Endometrial microvascular endothelial cells (primary cell): ENCODE measurements around the gene MFSD11. TPM values are rescaled to one million over a fixed set of nuclear protein-coding genes. Genes with fewer than 3 reads are reported as not detected.
"Not testable (repeated sequence)": the region's sequence is repeated elsewhere in the genome, so short reads cannot be mapped to it uniquely, and the experiment has no call there.

Experiments
- in situ Hi-C: cut with HindIII; loops from 2 replicates; pipeline ENCODE4 v1.10.0; 2017; ENCODE audit warnings: low sequenced_read_pairs, low pct_unique_long_range_greater_than_20kb; ENCODE audit errors: inconsistent ontology term
- total RNA-seq: library from RNA; depleted of rRNA; stranded (reverse); fragments of >200 nt; gene quantifications from one replicate; pipeline ENCODE4 v1.2.3, GENCODE V29; 2015; ENCODE audit errors: inconsistent ontology term

The MFSD11 gene
- total RNA-seq, 1 donor from 2014 or later: 44.9 TPM

DNA sequence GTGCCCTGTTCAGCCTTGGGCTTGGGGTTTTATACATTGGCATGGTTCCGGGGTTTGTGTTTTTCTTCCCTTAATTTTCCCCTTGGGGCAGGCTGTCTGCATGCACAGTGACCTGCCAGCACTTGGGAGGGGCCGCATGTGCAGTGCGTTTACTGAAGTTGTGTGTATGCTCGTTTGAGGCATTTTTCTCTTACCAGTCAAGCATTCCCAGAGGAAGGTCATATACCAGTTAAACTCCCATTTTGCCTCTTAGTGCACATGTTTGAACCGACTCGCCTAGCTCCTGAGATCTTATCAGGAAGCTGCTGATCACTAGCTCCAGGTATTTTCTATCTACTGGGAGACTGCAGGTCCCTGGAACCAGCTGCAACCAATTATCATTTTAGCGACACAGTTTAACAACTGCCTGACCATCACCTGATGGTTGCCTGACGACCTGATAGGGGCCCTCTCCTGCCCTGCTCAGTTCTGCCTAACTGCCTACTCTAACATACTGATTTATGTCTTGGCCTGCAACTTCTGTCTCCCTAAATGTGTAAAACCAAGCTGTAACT is 51.4 kb downstream of the MFSD11 start:
- in situ Hi-C loops: no loop called here

DNA sequence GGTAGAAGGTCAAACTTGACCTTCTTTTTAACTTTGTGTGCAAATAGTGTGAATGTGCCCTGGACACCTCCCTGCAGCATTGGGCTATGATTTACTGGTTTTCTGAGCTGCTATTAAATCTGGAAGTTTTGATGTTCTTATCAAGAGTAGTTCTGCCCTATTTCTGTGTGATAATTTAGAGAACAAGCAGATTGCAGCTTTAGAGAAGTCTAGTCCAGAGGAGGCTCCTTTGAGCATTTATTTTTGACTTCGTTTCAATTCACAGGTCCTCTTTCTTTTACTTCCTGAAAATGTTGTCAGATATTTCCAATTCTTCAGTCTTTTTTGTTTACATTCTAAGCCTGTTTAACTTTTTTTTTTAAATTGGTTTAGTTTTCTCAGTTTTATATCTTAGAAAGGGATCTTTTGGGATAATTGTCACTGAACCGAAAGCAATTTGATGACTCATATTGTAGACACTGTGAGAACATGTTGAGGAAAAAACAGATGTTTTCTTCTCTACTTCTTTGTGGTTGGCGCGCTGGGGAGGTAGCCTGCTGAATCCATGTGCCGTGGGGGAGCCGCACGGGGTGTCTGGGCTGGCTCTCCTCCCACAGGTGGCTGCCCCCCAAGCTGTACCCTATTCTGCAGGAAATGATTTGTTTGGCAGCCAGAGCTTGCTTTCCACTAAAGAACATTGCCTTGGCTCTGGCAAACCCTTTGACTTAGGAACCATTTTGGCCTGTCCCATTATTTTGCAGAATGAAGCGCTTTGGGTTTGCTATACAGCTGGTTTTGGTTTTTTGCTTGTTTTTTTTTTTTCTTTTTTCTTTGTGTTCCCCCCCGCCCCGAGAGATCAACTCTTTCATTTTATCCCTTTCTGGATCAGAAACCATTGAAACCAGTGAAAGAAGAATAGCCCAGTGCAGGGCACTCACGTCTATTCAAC is 53.4 kb downstream of the MFSD11 start:
- in situ Hi-C loops: no loop called here

DNA sequence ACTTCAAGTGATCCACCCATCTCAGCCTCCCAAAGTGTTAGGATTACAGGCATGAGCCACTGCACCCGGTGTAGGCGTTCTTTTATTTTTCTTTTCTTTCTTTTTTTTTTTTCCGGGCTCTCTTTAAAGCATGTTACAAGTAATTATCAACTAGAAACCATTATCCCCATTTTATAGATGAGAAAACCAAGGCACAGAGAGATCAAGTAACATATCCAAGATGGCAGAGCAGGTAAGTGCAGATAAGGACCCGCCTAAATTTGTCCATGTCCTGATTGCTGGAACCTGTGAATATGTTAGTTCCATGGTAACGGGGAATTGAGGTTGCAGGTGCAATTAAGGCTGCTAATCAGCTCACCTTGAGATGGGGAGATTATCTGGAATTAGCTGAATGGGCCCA is 54.4 kb downstream of the MFSD11 start:
- in situ Hi-C loops: no loop called here

GRCh38 chr17:76793775-76794174 is 55.9 kb downstream of the MFSD11 start:
- in situ Hi-C loops: no loop called here

DNA sequence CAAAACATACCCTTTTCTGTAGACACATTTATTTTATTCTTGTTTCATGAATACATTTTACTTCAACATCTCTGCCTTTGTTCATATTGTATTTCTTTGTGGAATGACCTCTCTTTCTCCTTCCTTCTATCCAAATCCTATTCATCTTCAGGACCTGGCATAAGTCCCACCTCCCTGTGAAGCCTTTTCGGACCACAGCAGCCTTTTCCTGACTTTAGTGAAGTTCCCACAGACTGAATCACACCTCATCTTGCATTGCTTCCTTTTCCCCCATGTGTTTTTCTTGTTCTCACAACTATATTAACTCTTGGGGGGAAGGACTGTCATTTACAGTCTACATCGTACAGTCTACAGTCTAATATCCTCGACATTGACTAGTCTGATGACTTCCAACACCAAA is 58.2 kb downstream of the MFSD11 start:
- in situ Hi-C loops: no loop called here

- in situ Hi-C loops: no loop called here
These were observed 59.4 kb downstream of the MFSD11 start for GRCh38 chr17:76797241-76797840.

DNA sequence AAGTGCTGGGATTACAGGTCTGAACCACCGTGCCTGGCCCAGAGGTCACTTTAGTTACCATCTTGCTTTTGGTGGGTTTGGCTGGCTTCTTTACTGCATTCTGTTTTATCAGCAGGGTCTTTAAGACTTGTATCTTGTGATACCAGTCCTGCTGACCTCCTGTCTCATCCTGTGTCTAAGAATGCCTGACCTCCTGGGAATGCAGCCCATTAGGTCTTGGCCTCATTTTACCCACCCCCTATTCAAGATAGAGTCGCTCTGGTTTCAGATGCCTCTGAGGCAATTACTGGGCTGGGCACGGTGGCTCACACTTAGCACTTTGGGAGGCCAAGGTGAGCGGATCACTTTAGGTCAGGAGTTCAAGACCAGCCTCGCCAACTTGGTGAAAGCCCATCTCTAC is 63.8 kb downstream of the MFSD11 start:
- in situ Hi-C loops: no loop called here

GRCh38 chr17:76805319-76805718 is 67.4 kb downstream of the MFSD11 start:
- in situ Hi-C loops: no loop called here

DNA sequence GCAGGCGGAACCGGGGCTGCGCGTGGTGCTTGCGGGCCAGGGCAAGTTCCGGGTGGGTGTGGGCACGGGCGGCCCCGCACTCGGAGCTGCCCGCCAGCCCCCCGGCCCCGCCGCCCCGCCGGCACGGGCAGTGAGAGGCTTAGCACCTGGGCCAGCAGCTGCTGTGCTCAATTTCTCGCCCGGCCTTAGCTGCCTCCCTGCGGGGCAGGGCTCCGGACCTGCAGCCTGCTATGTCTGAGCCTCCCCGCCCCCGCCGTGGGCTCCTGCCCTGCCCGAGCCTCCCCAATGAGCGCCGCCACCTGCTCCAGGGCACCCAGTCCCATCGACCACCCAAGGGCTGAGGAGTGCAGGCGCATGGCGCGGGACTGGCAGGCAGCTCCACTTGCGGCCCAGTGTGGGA is 68.2 kb downstream of the MFSD11 start:
- in situ Hi-C loops: not testable (repeated sequence)

- in situ Hi-C loops: not testable (repeated sequence)
These were observed 68.8 kb downstream of the MFSD11 start for GRCh38 chr17:76806767-76807166.

- in situ Hi-C loops: no loop called here
These were observed 70.4 kb downstream of the MFSD11 start for GRCh38 chr17:76808326-76808725.

GRCh38 chr17:76810956-76811355 is 73.0 kb downstream of the MFSD11 start:
- in situ Hi-C loops: no loop called here

GRCh38 chr17:76811834-76812233 is 73.9 kb downstream of the MFSD11 start:
- in situ Hi-C loops: no loop called here

DNA sequence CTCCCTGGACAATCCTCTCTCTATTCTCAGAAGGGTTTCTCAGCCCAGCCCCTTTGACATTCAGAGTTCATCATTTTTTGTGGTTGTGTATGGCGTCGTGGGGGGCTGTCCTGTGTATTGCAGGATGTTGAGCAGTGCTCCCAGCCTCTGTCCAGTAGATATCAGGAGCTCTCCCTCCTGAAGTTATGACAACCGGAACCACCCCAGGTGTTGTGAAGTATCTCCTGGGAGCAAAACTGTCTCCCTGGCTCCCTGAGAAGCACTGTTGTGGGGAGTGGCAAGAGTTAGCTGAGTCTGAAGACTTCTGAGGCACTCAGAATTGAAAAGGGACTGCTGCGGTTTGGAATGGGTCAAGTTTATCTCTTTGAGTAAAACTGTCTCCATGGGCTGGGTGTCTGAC is 74.3 kb downstream of the MFSD11 start:
- in situ Hi-C loops: no loop called here

GRCh38 chr17:76812968-76813367 is 75.0 kb downstream of the MFSD11 start:
- in situ Hi-C loops: no loop called here

- in situ Hi-C loops: not testable (repeated sequence)
These were observed 78.1 kb downstream of the MFSD11 start for GRCh38 chr17:76815907-76816589.

DNA sequence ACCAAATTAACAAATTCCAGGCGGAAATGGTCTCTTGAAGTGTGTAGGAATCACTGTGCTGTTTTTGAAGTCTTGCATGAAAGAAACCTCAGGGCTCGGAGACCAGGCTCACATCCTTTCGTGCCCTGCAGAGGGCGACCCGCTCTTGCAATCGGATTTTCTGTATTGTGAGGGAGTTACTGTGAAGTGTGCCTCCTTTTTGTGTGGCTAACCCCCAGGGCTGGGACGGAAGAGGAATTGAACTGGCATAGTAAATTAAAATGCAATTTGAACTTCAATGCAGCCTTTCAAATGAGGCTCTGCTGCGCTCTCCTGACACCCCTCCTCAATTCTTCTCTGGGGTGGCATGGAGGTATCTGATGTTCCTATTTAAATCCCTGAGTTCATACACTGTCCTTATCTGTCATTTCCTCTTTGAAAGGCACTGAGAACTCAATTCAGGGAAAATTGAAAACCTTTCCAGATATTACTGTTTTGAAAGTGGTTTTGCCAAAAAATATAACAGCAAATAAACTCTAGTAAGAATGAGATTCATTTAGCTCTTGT is 78.7 kb downstream of the MFSD11 start:
- in situ Hi-C loops: no loop called here

GRCh38 chr17:76820039-76820438 is 82.1 kb downstream of the MFSD11 start:
- in situ Hi-C loops: no loop called here

DNA sequence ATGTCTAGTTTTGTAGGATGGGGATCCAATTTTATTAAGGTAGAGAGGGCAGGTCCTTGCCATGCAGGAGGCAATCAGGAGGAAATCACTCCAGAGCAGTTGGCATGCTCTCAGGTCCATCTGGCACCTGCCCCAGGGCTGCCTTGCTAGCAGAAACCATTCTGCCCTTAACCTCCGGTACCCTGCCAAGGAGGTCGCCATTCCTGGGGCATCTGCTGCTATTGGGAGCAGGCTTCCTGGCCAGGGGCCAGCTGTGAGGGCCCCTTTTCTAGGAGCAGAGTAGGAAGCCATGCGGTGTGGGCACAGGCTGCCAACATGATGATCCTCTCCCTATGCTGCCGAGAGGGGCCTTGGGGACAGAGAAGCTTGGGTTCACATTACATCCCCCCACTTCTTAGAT is 82.6 kb downstream of the MFSD11 start:
- in situ Hi-C loops: no loop called here
